Stomach smooth muscle (tissue), 2 donors: ENCODE measurements around the gene UBXN10.

Source experiments
- H3K27ac ChIP-seq: one replicate; pipeline ENCODE4 v1.7.0; 2013; ENCODE audit warnings: mild to moderate bottlenecking, low read length, inconsistent platforms
- H3K27me3 ChIP-seq, 2 donors: one replicate each; pipeline ENCODE4 v1.7.0; 2013; ENCODE audit warnings: low read length in 2 of 2; ENCODE audit not compliant: insufficient read depth in 2 of 2, control insufficient read depth in 1 of 2
- H3K36me3 ChIP-seq, 2 donors: one replicate each; pipeline ENCODE4 v1.7.0; 2013; ENCODE audit warnings: low read length in 2 of 2; ENCODE audit not compliant: control insufficient read depth in 2 of 2, insufficient read depth in 2 of 2
- H3K4me1 ChIP-seq: one replicate; pipeline ENCODE4 v1.7.0; 2013; ENCODE audit warnings: low read length; ENCODE audit not compliant: control insufficient read depth, insufficient read depth
- H3K4me3 ChIP-seq, 2 donors: one replicate each; pipeline ENCODE4 v1.7.0; 2013; ENCODE audit warnings: low read length in 2 of 2
- H3K9ac ChIP-seq, 2 donors: one replicate each; pipeline ENCODE4 v1.7.0; 2013; ENCODE audit warnings: low read length in 2 of 2, mild to moderate bottlenecking in 1 of 2
- H3K9me3 ChIP-seq, 2 donors: one replicate each; pipeline ENCODE4 v1.7.0; 2013; ENCODE audit warnings: low read length in 2 of 2; ENCODE audit not compliant: control insufficient read depth in 2 of 2
- donor health status: healthy.
- donor health status: Pancreatic carcinoma.

UBXN10 gene

DNA sequence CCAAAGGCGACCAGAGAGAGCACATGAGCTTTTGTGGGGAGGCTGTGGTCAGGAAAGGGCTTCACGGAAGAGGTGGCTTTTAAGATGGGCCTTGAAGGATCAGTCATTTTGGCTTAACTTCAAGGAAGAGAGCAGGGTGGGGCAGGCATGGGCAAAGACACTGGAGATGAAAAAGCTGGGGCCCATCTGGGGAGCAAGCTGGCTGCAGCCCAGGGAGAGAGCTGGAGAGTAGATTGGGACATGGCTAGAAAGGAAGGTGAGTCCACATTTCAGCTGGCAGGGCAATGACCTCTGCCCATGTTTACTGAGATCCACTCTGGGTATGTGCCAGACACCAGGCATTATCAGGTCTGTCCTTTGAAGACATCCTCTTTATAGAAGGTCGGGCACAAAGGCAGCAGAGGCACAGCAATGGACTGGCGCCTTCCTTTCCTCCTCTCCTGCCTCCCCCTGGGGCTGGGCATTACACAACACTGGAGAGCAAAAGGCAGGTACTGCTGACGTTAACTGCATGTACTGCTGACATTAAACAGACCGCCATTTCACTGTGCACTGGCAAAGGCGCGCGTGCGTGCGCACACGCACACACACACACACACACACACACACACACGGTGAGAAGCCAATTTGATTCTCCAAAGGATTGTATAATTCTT, 2.2 kb upstream of the UBXN10 start:
- Histone ChIP-seq H3K9me3 (no peaks in the 10 kb centered on the region), H3K4me1 (peaks cover 67% of the 10 kb centered on the region), H3K27me3 (peaks cover 0 to 2% of the 10 kb centered on the region in 2 donors), H3K36me3 (no peaks in the 10 kb centered on the region), H3K27ac (peak overlapping the region; percentile 97), H3K9ac (peak overlapping the region; percentile 52 to 66), H3K4me3 (peak overlapping the region in 1 of 2 donors; percentile 22)

DNA sequence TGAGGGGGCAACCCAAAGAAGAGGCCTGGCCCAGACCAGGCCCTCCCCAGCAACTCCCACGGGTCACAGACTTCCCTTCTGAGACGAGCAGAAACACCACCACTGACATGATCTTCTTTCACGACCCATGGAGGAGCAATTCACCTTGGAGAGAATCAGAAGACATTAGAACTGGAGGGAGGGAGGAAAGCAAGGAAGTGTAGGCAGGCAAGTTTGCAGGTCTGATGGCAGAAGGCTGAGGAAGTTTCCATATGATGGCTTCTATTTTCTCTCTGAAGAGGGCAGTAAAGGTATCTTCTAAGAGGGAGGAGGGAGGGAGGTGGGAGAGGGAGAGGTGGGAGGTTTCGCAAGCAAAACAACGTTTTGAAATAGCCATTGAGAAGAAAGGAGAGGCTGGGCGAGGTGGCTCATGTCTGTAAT, 1.4 kb upstream of the UBXN10 start:
- Histone ChIP-seq H3K9me3 (no peaks in the 10 kb centered on the region), H3K27me3 (peaks cover 0 to 2% of the 10 kb centered on the region in 2 donors), H3K4me1 (peaks cover 65% of the 10 kb centered on the region), H3K36me3 (no peaks in the 10 kb centered on the region), H3K27ac (peak overlapping the region; percentile 97), H3K4me3 (peak overlapping the region in 1 of 2 donors; percentile 15), H3K9ac (peak overlapping the region; percentile 36 to 52)

DNA sequence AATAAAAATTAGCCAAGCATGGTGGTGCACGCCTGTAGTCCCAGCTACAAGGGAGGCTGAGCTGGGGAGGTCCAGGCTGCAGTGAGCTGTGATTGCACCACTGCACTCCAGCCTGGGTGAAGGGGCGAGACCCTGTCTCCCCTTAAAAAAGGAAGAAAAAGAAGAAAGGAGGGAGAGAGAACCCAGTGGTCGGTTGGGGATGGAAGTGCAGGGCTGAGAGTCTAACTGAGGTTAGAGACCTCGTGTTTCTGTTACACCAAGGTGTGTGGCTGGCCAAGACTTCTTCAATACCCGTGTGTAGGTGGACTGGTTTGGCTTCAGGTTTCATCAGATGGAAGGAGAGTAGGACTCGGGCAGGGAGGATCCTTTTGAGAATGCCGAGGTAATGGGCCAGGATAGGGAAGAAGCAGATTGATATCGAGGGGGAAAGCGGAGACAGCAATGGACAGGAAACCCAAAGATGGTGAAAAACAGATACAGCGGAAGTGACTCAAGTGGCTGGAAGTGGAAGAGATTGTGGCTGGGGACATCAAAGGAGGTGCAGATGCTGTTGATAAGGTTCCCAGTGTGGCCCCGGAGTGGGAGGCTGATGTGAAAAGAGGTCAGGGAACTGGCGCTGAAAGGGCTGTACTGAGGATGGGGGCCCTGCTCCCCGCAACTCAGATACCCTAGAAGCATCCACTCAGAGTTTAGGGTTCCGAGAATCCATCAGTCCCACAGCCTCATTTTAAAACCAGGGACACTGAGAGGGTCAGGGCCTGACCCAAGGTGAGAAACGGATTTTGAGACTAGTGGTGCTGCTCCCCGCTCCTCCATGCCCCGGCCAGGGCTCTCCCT, 681 bp upstream of the UBXN10 start:
- Histone ChIP-seq H3K36me3 (no peaks in the 10 kb centered on the region), H3K27me3 (peaks cover 0 to 2% of the 10 kb centered on the region in 2 donors), H3K27ac (peak overlapping the region; percentile 97), H3K9ac (peak overlapping the region; percentile 79 to 94), H3K9me3 (no peaks in the 10 kb centered on the region), H3K4me1 (peaks cover 60% of the 10 kb centered on the region), H3K4me3 (peak overlapping the region; percentile 64 to 78)

DNA sequence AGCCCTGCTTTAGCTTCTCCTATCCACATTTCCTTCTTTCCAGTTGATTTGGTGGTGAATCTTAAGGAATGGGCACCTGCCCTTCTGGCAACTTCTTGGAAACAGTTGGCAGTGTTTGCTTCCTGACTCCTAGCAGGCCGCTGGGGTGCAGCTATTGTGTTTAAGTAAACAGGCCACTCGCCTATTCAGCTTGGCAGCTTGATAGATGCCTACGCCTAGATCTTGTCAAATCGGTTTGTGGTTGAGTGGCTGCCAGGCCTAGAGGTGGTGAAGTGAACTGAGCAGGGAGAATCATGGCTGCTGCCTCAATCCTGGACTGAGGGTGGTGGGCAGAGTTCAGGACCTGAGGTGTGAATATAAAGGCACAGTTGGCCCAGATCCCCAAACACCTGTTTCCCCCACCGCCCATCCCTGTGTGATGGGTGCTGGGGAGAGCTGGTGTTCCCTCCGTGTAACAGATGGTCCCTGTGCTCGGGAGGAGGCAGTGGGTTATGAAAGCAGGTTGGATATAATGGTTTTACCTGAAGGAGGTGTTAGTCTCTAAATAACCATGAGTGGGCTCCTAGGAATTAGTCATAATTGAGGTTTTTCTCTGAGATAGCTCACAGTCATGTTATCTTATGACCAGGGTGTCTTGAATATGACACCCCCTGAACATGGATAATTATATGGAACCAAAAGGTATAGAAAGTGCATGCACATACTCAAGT, 1.4 kb downstream of the UBXN10 start:
- Histone ChIP-seq H3K27ac (peak overlapping the region; percentile 97), H3K4me1 (peaks cover 66% of the 10 kb centered on the region), H3K27me3 (peaks cover 0 to 2% of the 10 kb centered on the region in 2 donors), H3K36me3 (peaks cover 0 to 4% of the 10 kb centered on the region in 2 donors), H3K9ac (peak overlapping the region; percentile 91 to 94), H3K4me3 (peak overlapping the region; percentile 78 to 79), H3K9me3 (no peaks in the 10 kb centered on the region)

DNA sequence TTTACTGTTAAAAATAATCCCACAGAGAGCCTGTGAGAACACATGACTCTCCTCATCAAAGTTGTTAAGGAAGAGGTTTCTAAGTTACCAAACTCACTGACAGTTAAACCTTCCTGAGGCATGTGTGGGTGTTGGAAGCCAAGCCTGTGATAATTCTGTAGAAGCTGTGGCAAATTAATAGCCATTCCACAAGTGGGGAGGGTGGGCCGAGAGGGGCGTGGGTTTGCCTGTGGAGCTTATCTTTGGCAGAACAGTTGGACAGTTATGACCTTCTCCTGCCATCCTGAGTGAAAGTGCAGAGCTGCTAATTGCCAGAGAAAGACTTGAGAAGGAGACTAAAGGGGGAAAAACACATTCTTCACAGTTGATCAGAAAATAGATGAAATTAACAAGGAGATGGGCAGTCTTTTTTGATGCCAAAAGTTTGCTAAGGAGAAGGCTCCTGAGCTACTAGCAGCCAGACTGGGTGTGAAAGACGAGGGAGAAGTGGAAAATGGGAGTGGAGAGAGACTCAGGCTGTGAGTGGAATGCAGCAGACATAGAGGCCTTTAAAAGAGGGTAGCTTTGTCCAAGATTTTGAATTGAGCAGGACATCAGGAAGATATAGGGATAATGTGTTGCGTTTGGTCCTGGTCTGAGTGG, 2.0 kb downstream of the UBXN10 start:
- Histone ChIP-seq H3K27me3 (peaks cover 0 to 2% of the 10 kb centered on the region in 2 donors), H3K9me3 (no peaks in the 10 kb centered on the region), H3K27ac (peak overlapping the region; percentile 97), H3K4me1 (peaks cover 68% of the 10 kb centered on the region), H3K9ac (peak overlapping the region; percentile 91 to 94), H3K36me3 (peaks cover 0 to 4% of the 10 kb centered on the region in 2 donors), H3K4me3 (peak overlapping the region; percentile 78 to 79)

DNA sequence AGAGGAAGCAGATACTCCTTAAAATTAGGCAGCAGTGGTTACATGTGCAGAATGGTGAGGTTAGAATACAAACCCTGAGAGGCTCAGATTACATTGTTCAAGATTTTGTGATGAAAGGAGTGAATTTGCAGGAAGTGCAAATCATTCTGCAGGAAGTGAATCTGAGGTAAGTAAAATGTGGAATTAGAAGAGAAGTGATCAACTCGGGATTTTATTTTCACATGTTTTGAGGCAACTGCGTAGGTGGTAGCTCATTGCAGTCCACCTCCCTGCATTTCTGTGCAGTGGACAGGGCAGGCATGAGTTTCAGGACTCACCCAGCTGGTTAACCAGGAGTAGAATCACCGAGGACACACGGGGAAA, 2.5 kb downstream of the UBXN10 start:
- no peaks in the 10 kb centered on the region for H3K9me3 ChIP-seq
- H3K27me3 ChIP-seq: peaks cover 0 to 2% of the 10 kb centered on the region in 2 donors
- H3K9ac ChIP-seq: no peak overlapping the region
- peak overlapping the region in 1 of 2 donors; percentile 79 for H3K4me3 ChIP-seq
- peaks cover 0 to 4% of the 10 kb centered on the region in 2 donors for H3K36me3 ChIP-seq
- peaks cover 63% of the 10 kb centered on the region for H3K4me1 ChIP-seq
- H3K27ac ChIP-seq: no peak overlapping the region

DNA sequence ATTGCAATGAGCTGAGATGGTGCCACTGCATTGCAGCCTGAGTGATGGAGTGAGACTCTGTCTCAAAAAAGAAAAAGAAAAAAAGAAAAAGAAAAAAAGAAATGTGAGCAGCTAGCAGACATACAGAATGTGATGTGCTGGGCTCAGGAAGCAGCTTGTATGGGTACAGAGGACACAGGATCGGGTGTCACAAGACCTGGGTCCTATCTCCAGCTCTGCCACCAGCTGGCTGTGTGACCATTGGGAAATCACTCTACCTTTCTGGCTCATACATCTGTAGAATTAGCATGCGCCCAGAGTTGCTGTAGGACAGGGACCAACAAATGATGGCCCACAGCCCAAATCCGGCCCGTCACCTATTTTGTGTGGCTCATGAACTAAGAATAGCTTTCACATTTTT, 3.8 kb downstream of the UBXN10 start:
- no peak overlapping the region for H3K27ac ChIP-seq
- peaks cover 0 to 2% of the 10 kb centered on the region in 2 donors for H3K27me3 ChIP-seq
- H3K36me3 ChIP-seq: peaks cover 0 to 4% of the 10 kb centered on the region in 2 donors
- no peak overlapping the region for H3K4me3 ChIP-seq
- H3K4me1 ChIP-seq: peaks cover 54% of the 10 kb centered on the region
- H3K9ac ChIP-seq: no peak overlapping the region
- H3K9me3 ChIP-seq: no peaks in the 10 kb centered on the region

DNA sequence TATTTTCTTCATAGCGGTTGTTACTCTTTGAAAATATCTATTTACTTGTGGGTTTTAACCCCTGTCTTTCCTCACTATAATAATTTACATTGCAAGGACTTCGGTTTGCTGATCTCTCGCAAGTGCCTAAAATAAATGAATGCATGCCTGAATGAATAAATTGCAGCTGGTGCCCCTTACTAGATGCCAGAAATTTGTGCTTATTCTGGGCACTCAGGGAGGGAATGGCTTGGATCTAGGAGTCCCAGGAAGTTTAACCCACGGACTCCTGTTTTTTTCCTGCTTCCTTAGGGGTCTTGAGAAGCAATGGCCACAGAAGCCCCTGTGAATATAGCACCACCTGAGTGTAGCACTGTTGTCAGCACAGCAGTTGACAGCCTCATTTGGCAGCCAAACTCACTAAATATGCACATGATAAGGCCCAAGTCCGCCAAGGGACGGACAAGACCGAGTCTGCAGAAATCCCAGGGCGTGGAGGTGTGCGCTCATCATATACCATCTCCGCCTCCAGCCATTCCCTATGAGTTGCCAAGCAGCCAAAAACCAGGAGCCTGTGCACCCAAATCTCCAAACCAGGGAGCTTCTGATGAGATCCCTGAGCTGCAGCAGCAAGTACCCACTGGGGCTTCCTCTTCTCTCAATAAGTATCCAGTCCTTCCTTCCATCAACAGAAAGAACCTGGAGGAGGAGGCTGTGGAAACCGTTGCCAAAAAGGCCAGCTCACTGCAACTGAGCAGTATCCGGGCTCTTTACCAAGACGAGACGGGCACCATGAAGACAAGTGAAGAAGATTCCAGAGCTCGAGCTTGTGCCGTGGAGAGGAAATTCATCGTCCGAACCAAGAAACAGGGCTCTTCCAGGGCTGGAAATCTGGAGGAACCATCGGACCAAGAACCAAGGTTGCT, 4.6 kb downstream of the UBXN10 start:
- Histone ChIP-seq H3K9ac (no peak overlapping the region), H3K27ac (no peak overlapping the region), H3K4me3 (no peak overlapping the region), H3K9me3 (no peaks in the 10 kb centered on the region), H3K27me3 (peaks cover 0 to 2% of the 10 kb centered on the region in 2 donors), H3K36me3 (peaks cover 0 to 4% of the 10 kb centered on the region in 2 donors), H3K4me1 (peaks cover 51% of the 10 kb centered on the region)

DNA sequence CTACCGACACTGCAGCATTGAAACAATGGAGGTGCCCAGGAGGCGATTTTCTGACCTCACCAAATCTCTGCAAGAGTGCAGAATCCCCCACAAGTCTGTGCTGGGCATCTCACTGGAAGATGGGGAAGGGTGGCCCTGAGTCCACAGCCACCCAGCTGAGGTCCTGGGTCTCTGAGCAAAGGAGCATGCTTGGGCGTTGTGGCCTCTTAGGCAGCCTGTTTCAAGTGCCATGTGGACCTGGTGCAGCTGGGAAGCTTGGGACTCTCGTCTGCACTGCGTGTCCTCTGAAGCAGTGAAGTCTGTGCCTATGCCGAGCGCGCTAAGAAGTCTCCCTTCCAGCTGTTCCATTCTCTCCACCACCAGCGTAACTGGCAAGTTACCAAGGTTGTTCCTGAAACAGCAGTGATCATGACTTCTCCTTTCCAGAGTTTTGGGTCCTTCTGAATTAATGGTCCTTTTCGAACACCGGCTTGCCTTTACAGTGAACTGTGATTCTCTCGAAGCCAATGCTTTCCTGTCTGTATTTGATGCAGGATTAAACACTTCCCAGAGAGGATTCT, 5.5 kb downstream of the UBXN10 start:
- no peak overlapping the region for H3K4me3 ChIP-seq
- H3K27ac ChIP-seq: peak overlapping the region; percentile 31
- H3K36me3 ChIP-seq: peaks cover 0 to 4% of the 10 kb centered on the region in 2 donors
- no peak overlapping the region for H3K9ac ChIP-seq
- peaks cover 0 to 2% of the 10 kb centered on the region in 2 donors for H3K27me3 ChIP-seq
- H3K4me1 ChIP-seq: peaks cover 47% of the 10 kb centered on the region
- H3K9me3 ChIP-seq: no peaks in the 10 kb centered on the region
